NCI-H2029 treated with DMSO at 0.1 percent for 48 hours (cell line): ENCODE results near the gene PRKX.
"Not testable (repeated sequence)": the region's sequence is repeated elsewhere in the genome, so short reads cannot be mapped to it uniquely, and the experiment has no call there.

Experiments
- DNase-seq: peaks from one replicate; lab custom pipeline; 2025; lab: John Stamatoyannopoulos, UW

The PRKX gene

DNA sequence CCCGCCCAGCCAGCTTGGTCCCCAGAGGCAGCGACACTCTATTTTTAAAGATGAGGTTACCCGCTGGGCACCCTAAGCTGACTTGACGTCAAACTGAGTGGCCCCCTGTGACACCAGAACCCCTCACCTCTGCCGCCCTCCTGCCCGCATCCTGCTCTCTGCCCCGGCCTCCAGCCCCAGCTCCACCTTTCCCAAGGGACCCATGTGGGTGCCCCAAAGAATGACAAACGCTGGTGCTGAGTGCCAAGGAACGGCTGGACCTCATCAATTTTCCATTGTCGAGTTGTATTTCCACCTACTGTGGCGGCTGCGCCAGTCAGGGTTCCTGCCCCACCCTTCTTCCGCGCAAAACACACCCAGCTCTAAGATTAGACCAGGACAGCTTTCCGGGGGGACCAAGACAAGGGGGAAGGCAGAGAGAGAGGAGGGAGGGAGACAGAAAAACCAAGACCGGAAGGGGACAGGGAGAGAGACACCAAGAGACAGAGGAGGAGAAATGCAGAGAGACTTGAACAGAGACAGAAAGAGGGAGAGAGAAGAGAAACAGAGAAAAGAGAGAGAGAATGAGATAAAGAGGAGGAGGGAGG is 2.0 kb downstream of the PRKX start:
- DNase-seq: no peak

GRCh38 chrX:3707673-3708274 is 5.7 kb downstream of the PRKX start:
- not testable (repeated sequence) for DNase-seq

- no peak for DNase-seq
Measured at GRCh38 chrX:3706481-3706880, 7.0 kb downstream of the PRKX start.

DNA sequence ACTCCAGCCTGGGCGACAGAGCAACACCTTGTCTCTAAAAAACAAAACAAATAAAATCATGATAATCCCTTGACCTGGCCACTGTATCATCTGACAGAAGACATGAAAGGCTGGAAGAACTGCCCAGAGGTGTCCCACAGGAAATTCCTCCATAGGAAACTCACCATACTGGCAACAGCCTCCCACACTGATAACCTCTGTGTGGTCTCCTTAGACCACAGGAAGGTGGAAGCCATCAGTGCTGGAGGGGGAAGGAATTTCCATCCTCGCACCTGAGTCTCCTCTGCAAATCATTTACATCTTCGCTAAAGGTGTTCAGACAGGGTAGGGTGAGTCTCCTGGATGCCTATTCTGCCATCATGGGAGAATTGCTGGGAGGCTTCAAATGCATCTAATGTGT is 10.2 kb downstream of the PRKX start:
- DNase-seq: not testable (repeated sequence)

GRCh38 chrX:3702095-3702494 is 11.4 kb downstream of the PRKX start:
- not testable (repeated sequence) for DNase-seq

GRCh38 chrX:3701445-3701928 is 12.0 kb downstream of the PRKX start:
- DNase-seq: not testable (repeated sequence)

- no peak for DNase-seq
Measured at GRCh38 chrX:3699821-3700381, 13.5 kb downstream of the PRKX start.

GRCh38 chrX:3697701-3698279 is 15.7 kb downstream of the PRKX start:
- no peak for DNase-seq

DNA sequence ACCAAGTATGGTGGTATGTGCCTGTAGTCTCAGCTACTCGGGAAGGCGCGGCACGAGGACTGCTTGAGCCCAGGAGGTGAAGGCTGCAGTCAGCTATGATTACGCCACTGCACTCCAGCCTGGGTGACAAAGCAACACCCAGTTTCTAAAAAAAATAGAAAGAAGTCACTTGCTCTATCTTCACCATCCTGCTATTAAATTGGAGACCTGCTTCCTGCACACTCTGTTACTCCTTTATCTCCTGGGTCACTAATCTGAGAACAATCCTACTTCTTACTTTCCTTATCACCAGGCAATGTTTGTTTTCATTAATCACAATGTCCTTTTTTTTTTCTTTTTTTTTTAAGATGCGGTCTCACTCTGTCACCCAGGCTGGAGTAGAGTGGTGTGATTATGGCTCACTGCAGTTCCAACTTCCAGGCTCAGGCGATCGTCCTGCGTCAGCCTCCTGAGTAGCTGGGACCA is 16.2 kb downstream of the PRKX start:
- no peak for DNase-seq

DNA sequence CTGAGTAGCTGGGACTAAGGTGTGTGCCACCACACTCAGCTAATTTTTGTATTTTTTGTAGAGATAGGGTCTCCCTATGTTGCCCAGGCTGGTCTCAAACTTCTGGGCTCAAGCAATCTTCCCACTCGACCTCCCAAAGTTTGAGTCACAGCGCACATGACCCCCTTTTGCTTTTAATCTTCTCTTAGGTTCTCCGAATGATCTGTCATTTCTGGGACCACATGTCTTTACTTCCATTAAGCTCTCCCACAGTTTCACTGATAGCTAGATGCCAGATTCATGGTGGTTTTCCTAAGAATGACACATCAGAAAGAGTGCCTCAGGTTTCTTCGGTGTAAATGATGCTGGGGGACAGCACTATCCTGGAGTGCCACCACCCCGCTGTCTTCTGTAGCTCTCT is 17.9 kb downstream of the PRKX start:
- DNase-seq: no peak

DNA sequence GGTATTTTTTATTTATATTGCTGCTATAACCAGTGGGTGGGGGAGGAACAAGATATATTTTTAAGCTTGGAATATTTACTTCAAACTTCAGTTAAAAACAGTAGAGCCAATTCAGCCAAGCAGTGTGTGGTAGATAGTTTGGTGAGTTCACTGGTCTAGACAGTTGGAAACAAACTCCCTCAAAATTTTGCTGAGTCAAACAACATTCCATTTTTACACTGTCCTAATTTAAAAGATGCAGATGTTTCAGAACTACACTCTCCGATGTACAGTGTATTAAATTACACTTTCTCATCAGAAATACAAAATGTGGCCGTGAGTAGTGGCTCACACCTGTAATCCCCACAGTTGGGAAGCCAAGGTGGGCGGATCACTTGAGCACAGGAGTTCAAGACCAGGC is 23.3 kb downstream of the PRKX start:
- DNase-seq: no peak

GRCh38 chrX:3683236-3683635 is 30.2 kb downstream of the PRKX start:
- DNase-seq: not testable (repeated sequence)

- no peak for DNase-seq
Measured at GRCh38 chrX:3680459-3680858, 33.0 kb downstream of the PRKX start.

DNA sequence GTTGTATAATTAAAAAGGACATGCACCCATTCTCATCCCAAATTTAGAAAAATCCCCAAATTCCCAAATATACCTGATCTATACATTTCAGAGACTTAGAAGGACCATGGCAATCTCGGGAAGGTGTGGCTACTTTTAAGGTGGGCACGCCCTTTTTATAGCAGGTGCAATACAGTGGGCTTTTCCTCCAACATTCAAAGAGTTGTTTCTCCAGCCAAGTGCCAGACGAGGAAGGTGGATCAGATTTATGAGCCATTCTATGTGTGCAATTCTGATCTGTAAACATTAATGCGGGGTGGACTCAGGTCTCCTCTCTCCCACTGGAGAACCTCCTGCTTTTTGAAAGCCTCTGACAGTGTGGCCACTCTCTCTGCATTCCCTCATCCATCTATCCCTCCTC is 33.8 kb downstream of the PRKX start:
- no peak for DNase-seq

GRCh38 chrX:3678328-3678727 is 35.1 kb downstream of the PRKX start:
- no peak for DNase-seq

GRCh38 chrX:3674881-3675280 is 38.6 kb downstream of the PRKX start:
- no peak for DNase-seq

GRCh38 chrX:3669841-3670475 is 43.5 kb downstream of the PRKX start:
- DNase-seq: no peak

GRCh38 chrX:3666975-3667374 is 46.5 kb downstream of the PRKX start:
- DNase-seq: no peak

DNA sequence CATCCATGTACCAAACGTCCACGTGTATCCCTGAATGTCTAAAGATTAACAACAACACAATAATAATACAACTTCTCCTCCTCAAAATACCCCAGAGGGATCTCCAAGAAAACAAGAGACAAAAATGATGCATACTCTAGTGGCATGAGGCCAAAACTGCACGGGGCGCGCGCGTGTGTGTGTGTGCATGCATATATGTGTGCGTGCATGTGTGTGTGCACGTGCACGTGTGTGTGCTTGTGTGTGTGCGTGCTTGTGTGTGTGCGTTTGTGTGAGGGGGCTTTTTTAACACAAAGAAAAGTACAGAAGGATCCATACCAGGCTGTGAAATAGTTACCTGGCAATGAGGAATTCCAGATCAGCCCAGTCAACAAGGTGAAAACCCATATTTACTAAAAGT is 48.5 kb downstream of the PRKX start:
- no peak for DNase-seq

DNA sequence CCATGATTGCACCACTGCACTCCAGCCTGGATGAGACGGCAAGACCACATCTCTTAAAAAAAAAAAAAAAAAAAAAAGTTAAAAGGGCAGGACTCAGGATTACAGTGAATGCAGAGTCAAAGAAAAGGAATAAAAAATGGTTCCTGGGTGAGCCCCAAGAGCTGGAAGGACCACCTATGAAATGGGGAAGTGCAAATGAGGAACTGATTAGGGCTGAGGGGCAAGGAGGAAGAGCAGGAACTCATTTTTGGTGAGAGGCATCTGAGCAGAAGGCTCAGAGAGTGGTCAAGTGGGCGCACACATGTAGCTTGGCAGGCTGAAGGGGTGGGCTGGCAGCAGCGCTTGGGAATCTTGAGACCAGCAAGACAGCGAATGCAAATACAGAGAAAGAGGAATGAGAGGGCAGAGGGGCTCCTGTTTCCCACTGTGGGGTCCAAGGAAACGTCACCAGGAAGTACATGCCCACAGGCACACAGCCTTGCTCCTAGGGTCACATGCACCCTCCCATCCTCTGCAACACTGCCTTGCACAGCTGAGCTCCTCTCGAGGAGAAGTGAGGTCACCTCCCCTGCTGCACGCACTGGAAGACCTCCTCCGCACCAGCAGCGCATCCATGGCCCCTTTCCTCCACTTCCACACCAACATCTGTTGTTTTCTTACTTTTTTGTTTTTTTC is 49.7 kb downstream of the PRKX start:
- not testable (repeated sequence) for DNase-seq

- no peak for DNase-seq
Measured at GRCh38 chrX:3659761-3660160, 53.7 kb downstream of the PRKX start.

DNA sequence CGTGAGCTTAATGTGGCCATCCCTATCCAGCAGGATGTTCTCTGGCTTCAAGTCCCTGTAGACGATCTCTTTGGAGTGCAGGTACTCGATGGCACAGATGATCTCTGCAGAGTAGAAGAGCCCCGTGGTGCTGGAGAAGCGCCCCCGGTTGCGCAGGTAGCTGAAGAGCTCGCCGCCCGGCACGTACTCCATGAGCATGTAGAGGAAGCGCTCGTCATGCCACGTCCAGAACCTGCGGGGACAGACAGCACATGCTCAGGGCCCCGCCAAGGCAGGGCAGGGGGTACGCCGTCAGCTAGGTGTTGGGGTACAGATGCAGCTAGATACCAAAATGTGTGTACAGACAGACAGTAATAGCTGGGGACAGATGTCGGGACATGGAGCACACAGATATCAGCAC is 58.3 kb downstream of the PRKX start:
- no peak for DNase-seq
